Upper lobe of left lung (tissue), 4 donors: ENCODE results near the gene SCCPDH.
"Not testable (repeated sequence)": the region's sequence is repeated elsewhere in the genome, so short reads cannot be mapped to it uniquely, and the experiment has no call there.

Source experiments
- POLR2A ChIP-seq, 4 donors: fragments of 450-650 bp; IDR thresholded peaks; one replicate each; pipeline ENCODE4 v1.5.1; 2016 to 2017; ENCODE audit warnings: antibody characterized with exemption in 4 of 4, mild to moderate bottlenecking in 2 of 4
- TF ChIP-seq, protein P1 (sequence below), 6 experiments: fragments of 450-650 bp in 4 of 6; fragments of 200-600 bp in 2 of 6; sonication (generic) in 2 of 6; IDR thresholded peaks; one replicate each; pipeline ENCODE4 v1.5.1; 2016 to 2019; ENCODE audit warnings: antibody characterized with exemption in 6 of 6

DNA sequence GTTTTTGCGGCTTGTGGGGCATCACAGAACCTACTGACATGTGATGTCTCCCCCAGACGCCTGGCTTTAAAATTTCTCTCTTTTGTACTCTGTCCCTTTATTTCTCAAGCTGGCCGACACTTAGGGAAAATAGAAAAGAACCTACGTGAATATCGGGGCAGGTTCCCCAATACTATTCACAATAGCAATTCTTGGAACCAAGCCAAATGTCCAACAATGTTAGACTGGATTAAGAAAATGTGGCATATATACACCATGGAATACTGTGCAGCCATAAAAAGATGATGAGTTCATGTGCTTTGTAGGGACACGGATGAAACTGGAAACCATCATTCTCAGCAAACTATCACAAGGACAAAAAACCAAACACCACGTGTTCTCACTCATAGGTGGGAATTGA lies 3.4 kb upstream of the SCCPDH start:
- TF ChIP-seq POLR2A (IDR thresholded peaks at IDR 0.05) = not testable (repeated sequence)
- TF ChIP-seq, protein P1, sequence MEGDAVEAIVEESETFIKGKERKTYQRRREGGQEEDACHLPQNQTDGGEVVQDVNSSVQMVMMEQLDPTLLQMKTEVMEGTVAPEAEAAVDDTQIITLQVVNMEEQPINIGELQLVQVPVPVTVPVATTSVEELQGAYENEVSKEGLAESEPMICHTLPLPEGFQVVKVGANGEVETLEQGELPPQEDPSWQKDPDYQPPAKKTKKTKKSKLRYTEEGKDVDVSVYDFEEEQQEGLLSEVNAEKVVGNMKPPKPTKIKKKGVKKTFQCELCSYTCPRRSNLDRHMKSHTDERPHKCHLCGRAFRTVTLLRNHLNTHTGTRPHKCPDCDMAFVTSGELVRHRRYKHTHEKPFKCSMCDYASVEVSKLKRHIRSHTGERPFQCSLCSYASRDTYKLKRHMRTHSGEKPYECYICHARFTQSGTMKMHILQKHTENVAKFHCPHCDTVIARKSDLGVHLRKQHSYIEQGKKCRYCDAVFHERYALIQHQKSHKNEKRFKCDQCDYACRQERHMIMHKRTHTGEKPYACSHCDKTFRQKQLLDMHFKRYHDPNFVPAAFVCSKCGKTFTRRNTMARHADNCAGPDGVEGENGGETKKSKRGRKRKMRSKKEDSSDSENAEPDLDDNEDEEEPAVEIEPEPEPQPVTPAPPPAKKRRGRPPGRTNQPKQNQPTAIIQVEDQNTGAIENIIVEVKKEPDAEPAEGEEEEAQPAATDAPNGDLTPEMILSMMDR (IDR thresholded peaks at IDR 0.05) = not testable (repeated sequence)
